HL-60 (cell line): Measurements from ENCODE around the gene DNAH17.

Experiments used
- DNase-seq, 2 experiments: peaks; one replicate each; pipeline ENCODE4 v3.0.0-alpha.2; 2010 to 2020; ENCODE audit warnings: low read depth in 1 of 2, low spot score in 1 of 2
- H3K27ac ChIP-seq: fragments of 250-450 bp; sonication (Bioruptor Pico); replicated peaks from 2 replicates; pipeline ENCODE4 v1.5.1; 2020; ENCODE audit warnings: mild to moderate bottlenecking, moderate library complexity
- H3K27me3 ChIP-seq: fragments of 250-450 bp; sonication (Bioruptor Pico); 2 replicates; pipeline ENCODE4 v1.5.1; 2021; ENCODE audit warnings: mild to moderate bottlenecking, moderate library complexity; ENCODE audit not compliant: insufficient read depth, poor library complexity, severe bottlenecking
- H3K4me3 ChIP-seq: replicated peaks from 2 replicates; pipeline ENCODE4 v1.5.1; 2011; ENCODE audit warnings: mild to moderate bottlenecking, control low read depth, low read length; ENCODE audit not compliant: insufficient read depth
- GABPA ChIP-seq: IDR thresholded peaks from 2 replicates; pipeline ENCODE4 v1.6.1; 2012; ENCODE audit warnings: low read depth
- POLR2AphosphoS5 ChIP-seq: IDR thresholded peaks from 2 replicates; pipeline ENCODE4 v1.6.1; 2012; ENCODE audit warnings: low read depth
- SPI1 ChIP-seq: IDR thresholded peaks from 2 replicates; pipeline ENCODE4 v1.6.1; 2012; ENCODE audit warnings: low read depth, mild to moderate bottlenecking, borderline replicate concordance
- TF ChIP-seq, protein P1 (sequence below): IDR thresholded peaks from 2 replicates; pipeline ENCODE4 v1.6.1; 2012; ENCODE audit warnings: low read depth; ENCODE audit not compliant: insufficient replicate concordance
- TF ChIP-seq, protein P2 (sequence below): IDR thresholded peaks from one replicate; pipeline ENCODE4 v1.5.1; 2011; ENCODE audit warnings: low read length, control low read depth, inconsistent platforms; ENCODE audit not compliant: insufficient read depth

DNAH17 gene

DNA sequence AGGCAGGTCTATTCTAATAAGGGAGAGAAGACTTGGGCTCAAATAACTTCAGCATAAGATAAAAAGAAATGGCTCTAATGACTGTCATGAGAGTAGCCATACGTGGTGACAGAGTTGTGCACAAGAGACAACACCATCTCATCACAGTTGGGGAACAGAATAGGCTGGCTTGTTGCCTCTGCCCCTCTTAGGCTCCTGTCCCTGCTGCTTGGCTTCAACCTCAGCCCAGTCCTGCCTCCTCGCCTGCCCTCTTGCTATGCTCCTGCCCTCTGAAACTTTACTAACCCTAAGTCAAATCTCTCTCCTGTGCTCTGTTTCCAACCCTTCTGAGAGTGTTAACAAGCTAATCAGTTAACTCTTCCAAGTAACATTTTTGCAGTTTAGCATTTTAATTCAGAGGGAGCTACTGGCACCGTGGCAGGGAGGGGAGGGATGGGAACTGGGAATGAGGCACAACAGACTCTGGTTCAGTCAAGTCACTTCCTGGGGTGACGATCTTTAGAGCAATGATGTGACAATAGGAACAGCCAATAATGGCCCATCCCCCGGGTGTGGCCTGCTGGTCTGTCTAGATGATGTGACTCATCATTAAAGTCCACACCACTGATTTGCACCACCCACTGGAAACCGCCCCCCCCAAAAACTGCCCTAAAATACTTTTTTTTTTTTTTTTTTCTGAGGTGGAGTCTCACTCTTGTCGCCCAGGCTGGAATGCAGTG, 35.5 kb downstream of the DNAH17 start:
- Histone ChIP-seq H3K27me3 (no peaks in the 10 kb centered on the region), H3K27ac (no peak overlapping the region), H3K4me3 (no peak overlapping the region)
- DNase-seq = no peak
- TF ChIP-seq SPI1 (no peak), GABPA (no peak), POLR2AphosphoS5 (no peak)
- TF ChIP-seq, protein P1, sequence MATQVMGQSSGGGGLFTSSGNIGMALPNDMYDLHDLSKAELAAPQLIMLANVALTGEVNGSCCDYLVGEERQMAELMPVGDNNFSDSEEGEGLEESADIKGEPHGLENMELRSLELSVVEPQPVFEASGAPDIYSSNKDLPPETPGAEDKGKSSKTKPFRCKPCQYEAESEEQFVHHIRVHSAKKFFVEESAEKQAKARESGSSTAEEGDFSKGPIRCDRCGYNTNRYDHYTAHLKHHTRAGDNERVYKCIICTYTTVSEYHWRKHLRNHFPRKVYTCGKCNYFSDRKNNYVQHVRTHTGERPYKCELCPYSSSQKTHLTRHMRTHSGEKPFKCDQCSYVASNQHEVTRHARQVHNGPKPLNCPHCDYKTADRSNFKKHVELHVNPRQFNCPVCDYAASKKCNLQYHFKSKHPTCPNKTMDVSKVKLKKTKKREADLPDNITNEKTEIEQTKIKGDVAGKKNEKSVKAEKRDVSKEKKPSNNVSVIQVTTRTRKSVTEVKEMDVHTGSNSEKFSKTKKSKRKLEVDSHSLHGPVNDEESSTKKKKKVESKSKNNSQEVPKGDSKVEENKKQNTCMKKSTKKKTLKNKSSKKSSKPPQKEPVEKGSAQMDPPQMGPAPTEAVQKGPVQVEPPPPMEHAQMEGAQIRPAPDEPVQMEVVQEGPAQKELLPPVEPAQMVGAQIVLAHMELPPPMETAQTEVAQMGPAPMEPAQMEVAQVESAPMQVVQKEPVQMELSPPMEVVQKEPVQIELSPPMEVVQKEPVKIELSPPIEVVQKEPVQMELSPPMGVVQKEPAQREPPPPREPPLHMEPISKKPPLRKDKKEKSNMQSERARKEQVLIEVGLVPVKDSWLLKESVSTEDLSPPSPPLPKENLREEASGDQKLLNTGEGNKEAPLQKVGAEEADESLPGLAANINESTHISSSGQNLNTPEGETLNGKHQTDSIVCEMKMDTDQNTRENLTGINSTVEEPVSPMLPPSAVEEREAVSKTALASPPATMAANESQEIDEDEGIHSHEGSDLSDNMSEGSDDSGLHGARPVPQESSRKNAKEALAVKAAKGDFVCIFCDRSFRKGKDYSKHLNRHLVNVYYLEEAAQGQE = no peak
- TF ChIP-seq, protein P2, sequence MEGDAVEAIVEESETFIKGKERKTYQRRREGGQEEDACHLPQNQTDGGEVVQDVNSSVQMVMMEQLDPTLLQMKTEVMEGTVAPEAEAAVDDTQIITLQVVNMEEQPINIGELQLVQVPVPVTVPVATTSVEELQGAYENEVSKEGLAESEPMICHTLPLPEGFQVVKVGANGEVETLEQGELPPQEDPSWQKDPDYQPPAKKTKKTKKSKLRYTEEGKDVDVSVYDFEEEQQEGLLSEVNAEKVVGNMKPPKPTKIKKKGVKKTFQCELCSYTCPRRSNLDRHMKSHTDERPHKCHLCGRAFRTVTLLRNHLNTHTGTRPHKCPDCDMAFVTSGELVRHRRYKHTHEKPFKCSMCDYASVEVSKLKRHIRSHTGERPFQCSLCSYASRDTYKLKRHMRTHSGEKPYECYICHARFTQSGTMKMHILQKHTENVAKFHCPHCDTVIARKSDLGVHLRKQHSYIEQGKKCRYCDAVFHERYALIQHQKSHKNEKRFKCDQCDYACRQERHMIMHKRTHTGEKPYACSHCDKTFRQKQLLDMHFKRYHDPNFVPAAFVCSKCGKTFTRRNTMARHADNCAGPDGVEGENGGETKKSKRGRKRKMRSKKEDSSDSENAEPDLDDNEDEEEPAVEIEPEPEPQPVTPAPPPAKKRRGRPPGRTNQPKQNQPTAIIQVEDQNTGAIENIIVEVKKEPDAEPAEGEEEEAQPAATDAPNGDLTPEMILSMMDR = no peak

DNA sequence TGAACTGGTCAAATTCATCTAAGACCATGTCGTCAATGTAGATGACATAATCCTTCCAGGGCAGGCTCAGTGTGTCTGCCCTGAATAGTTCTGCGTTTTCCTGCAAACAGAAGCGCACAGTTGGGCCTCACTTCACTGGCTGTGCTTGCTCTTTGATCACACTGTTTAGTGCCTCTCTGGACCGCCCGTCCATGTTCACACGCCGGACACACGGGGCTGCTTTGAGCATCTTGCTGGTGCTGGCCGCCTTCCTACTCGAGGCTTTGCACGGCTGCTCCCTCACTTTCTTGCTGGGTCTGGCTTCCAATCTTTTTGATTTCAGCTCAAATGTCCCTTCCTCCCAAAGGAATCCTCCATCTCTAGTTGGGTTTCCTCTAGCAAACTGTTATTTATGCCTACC, 37.4 kb downstream of the DNAH17 start:
- Histone ChIP-seq H3K4me3 (no peak overlapping the region), H3K27ac (no peak overlapping the region), H3K27me3 (no peaks in the 10 kb centered on the region)
- no peak for TF ChIP-seq GABPA
- no peak for TF ChIP-seq POLR2AphosphoS5
- TF ChIP-seq SPI1 = no peak
- no peak for DNase-seq

DNA sequence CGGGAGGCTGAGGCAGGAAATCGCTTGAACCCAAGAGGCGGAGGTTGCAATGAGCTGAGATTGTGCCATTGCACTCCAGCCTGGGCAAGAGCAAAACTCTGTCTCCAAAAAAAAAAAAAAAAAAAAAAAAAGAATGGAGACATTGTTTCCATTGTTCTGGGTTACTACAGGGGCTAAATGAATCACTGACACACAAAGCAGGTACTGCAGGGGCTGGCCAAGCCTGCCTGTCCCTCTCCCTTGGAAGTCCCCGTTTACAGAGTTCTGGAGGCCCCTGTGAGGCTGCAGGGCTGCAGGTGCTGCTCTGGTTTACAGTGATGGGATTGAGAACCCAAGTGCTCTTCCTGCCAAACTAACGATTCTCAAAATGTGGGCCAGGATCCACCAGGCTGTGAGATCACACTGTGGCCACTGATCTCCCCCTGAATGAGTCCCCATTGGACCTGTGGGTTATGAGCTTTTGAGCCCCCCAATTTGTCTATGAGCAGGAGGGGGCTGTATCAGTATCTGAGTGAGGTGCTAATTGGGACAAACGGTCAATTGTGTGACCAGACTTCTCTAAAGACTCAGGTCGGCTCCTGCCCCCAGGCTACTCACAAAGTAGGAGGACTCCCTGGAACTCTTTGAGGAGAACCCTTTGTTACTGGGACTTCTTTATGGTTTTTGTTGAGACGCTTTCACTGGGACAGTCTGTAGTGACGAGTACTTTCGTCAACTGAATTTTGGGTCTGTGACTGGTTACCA, 39.0 kb downstream of the DNAH17 start:
- TF ChIP-seq GABPA = no peak
- Histone ChIP-seq H3K4me3 (no peak overlapping the region), H3K27ac (no peak overlapping the region), H3K27me3 (no peaks in the 10 kb centered on the region)
- DNase-seq = no peak

DNA sequence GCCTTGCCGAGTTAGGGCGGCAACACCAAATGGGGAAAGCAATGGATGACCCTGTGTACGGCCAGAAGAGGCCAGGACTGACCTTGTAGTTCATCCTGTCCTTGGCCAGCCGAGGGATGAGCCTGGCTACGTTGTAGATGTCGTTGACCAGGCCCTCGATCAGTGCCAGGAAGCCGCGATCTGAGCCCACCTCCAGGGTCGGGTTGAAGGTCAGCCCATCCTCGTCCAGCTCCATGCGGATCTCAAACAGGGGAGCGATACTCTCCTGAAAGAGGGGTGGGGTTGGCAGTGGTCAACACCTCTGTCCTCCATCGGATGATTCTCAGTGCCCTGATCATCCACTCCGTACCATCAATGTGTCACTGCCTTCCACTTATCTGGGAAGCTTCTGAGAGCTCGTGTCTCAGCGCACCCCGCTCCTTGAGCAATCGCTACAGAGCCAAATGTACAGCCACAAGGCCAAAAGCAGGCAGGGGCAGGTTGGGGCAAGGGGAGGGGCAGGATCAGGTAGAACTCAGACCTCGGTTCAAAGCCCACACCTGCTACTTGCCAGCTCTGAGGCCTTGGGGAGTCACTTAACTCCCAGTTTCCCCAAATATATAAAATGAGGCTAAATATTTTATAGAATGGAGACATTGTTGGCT, 39.9 kb downstream of the DNAH17 start:
- Histone ChIP-seq H3K27ac (no peak overlapping the region), H3K27me3 (no peaks in the 10 kb centered on the region), H3K4me3 (no peak overlapping the region)
- no peak for DNase-seq
- TF ChIP-seq, protein P1 = no peak
- TF ChIP-seq, protein P2 = no peak
- TF ChIP-seq POLR2AphosphoS5 = no peak
- TF ChIP-seq GABPA = no peak
- no peak for TF ChIP-seq SPI1
